Muscle layer of colon (tissue), 2 donors: ENCODE measurements around the gene CHRNB4.
A peak's percentile ranks its signal among the peaks of the same experiment; 100 is the strongest.
"Not testable (repeated sequence)": the region's sequence is repeated elsewhere in the genome, so short reads cannot be mapped to it uniquely, and the experiment has no call there.

ENCODE experiments used
- H3K27ac ChIP-seq: one replicate; pipeline ENCODE4 v1.7.0; 2013; ENCODE audit warnings: low read depth, mild to moderate bottlenecking, low read length, moderate library complexity
- H3K27me3 ChIP-seq, 2 donors: one replicate each; pipeline ENCODE4 v1.7.0; 2013; ENCODE audit warnings: low read length in 2 of 2, mild to moderate bottlenecking in 2 of 2; ENCODE audit not compliant: insufficient read depth in 2 of 2, control insufficient read depth in 1 of 2
- H3K36me3 ChIP-seq: one replicate; pipeline ENCODE4 v1.7.0; 2013; ENCODE audit warnings: mild to moderate bottlenecking, low read length; ENCODE audit not compliant: insufficient read depth
- H3K4me1 ChIP-seq: one replicate; pipeline ENCODE4 v1.7.0; 2013; ENCODE audit warnings: mild to moderate bottlenecking, low read length; ENCODE audit not compliant: insufficient read depth
- H3K4me3 ChIP-seq, 2 donors: one replicate each; pipeline ENCODE4 v1.7.0; 2013; ENCODE audit warnings: low read length in 2 of 2, low read depth in 1 of 2, mild to moderate bottlenecking in 1 of 2, moderate library complexity in 1 of 2
- H3K9ac ChIP-seq: one replicate; pipeline ENCODE4 v1.7.0; 2013; ENCODE audit warnings: low read length
- H3K9me3 ChIP-seq: one replicate; pipeline ENCODE4 v1.7.0; 2013; ENCODE audit warnings: mild to moderate bottlenecking, low read length
- donor health status: abdominal sarcoma.
- donor health status: Adenocarcinoma of cecum.

The CHRNB4 gene, protein sequence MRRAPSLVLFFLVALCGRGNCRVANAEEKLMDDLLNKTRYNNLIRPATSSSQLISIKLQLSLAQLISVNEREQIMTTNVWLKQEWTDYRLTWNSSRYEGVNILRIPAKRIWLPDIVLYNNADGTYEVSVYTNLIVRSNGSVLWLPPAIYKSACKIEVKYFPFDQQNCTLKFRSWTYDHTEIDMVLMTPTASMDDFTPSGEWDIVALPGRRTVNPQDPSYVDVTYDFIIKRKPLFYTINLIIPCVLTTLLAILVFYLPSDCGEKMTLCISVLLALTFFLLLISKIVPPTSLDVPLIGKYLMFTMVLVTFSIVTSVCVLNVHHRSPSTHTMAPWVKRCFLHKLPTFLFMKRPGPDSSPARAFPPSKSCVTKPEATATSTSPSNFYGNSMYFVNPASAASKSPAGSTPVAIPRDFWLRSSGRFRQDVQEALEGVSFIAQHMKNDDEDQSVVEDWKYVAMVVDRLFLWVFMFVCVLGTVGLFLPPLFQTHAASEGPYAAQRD

DNA sequence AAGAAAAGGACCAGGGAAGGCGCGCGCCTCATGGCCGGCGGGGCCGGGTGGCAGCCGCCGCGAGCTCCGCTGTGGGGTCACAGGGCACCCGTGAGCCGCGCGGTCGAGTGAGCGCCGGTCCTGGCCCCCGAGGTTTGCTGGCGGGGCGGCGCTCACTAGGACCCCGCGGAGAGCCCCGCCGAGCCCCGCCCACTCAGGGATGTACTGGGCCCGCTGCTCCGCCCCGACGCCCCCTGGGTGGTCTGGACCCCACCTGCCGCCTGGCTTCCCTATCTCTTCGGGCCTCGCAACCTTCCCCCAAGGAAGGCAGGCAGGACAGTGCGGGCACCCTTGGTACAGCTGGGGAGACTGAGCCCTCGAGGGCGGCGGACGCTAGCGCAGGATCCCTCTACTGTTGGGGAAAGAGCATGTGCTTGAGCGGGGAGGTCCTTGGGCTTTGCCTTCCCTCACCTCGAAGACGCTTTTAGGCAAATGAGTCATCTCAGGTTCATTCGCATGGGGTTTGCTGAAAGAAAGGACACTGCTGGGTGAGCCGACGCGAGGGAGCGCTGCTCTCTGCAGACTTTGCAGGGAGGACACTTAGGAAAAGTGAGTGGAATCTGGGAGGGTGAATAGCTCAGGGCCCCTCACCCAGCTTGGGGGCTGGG, at the start of gene CHRNB4:
Gene CHRNB4, minus strand, starts transcription at position 109 of the 647 bp plus-strand sequence. Its CDS starts 77 bp downstream, at position 32.
- peak within 1 kb of the TSS; percentile 38 to 61 for H3K4me3 ChIP-seq
- H3K9ac ChIP-seq, result no peak within 1 kb of the TSS

DNA sequence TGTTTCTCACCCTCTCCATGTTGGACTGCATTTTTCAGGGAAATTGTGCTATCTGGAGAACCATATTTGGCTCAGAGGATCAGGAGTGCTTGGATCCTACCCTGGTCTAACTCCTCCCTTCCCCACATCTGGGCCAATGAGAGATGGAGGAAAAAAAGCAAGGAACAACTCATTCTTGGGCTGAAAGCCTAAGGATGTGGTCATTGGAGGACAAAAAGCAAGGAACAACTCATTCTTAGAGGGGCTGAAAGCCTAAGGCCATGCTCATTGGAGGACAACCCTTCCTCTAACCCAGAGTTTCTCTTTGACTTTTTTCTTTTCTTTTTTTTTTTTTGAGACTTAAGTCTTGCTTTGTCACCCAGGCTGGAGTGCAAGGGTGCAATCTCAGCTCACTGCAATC, 48.6 kb upstream of the CHRNB4 start:
- no peaks in the 10 kb centered on the region for H3K9me3 ChIP-seq
- H3K4me3 ChIP-seq, result no peak overlapping the region
- H3K9ac ChIP-seq, result no peak overlapping the region
- H3K36me3 ChIP-seq, result no peaks in the 10 kb centered on the region
- H3K27ac ChIP-seq, result no peak overlapping the region
- no peaks in the 10 kb centered on the region for H3K27me3 ChIP-seq
- no peaks in the 10 kb centered on the region for H3K4me1 ChIP-seq

More for the DNA sequence above, at the start of gene CHRNB4:
- H3K27ac ChIP-seq, result no peak within 1 kb of the TSS
- H3K27me3 ChIP-seq, result no peaks in the 10 kb centered on the region
- H3K36me3 ChIP-seq, result no peaks in the 10 kb centered on the region
- peaks cover 6% of the 10 kb centered on the region for H3K4me1 ChIP-seq
- no peaks in the 10 kb centered on the region for H3K9me3 ChIP-seq

DNA sequence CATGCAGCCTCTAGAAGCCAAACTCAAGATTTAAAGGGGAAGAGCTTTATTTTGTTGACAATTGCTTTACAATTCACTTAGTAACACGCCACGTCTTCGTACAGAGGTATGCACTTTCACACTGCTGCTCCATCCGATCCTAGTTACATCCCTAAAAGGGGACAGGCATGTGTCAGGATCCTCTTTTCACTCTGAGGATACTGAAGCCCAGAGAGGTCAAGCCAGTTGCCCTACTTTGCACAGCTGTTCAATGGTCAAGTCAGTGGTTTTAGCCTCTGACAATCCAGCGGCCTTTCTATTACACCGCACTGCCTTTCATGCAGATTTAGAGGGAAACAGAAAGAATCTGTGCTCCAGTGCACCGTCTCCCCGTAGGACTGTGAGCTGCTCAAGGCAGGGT, 44.9 kb upstream of the CHRNB4 start:
- H3K9ac ChIP-seq, result no peak overlapping the region
- no peaks in the 10 kb centered on the region for H3K9me3 ChIP-seq
- H3K4me3 ChIP-seq, result no peak overlapping the region
- H3K4me1 ChIP-seq, result no peaks in the 10 kb centered on the region
- no peak overlapping the region for H3K27ac ChIP-seq
- no peaks in the 10 kb centered on the region for H3K27me3 ChIP-seq
- no peaks in the 10 kb centered on the region for H3K36me3 ChIP-seq

DNA sequence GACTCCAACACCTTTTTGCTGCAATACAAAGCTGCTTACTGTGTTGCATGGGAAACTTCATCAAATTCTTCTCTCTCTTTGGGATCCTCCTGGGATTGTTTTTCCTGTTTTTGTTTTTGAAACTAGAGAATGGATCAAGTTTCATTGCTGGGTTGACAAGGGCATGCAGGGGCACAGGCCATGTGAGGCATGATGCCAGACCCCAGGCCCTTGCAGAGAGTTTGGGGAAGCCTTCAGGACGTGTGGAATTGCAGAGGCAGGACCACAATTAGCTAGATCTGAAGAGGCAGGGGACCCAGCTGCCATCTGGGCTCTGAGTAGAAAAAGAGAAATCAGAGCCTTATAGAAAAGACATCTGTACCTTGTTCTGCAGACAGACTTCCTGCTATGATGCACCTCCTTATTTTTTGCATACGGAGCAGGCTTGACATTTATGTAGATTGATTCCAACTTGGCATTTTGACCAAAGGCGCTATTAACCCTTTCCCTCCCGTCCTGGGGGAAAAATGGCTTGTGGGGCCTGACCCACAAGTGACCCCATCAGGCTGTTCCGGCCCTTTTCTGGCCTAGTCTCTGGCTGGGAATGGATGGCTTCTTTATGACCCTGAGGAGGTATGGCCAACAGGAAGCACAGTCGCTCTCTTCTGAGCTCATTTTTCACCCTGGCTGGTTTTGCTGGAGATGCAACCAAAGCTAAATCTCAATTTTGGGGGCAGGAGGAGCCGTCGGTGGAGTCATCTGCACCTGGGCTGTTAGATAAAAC, 44.3 kb upstream of the CHRNB4 start:
- Histone ChIP-seq H3K4me1 (no peaks in the 10 kb centered on the region), H3K4me3 (no peak overlapping the region), H3K27me3 (no peaks in the 10 kb centered on the region), H3K9me3 (no peaks in the 10 kb centered on the region), H3K9ac (no peak overlapping the region), H3K36me3 (no peaks in the 10 kb centered on the region), H3K27ac (no peak overlapping the region)

DNA sequence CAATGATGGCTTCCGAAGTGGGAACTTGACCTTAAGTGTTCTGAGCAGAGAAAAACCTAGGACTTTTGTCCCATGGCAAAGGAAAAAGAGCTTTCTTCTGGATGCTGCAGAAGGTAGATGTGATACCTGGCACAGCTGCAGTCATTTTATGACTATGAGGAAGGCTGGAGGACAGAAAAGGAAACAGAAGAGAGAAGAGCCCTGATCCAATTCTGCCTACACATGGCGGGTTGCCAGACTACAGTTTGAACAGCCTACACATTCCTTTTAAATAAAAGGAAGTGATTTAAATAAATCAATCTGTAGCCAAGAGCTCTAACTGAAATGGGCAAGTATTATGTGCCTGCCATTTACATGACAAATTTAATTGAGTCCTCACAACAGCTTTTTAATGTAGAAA, 43.6 kb upstream of the CHRNB4 start:
- Histone ChIP-seq H3K27ac (no peak overlapping the region), H3K4me1 (no peaks in the 10 kb centered on the region), H3K9ac (no peak overlapping the region), H3K36me3 (no peaks in the 10 kb centered on the region), H3K9me3 (no peaks in the 10 kb centered on the region), H3K4me3 (no peak overlapping the region), H3K27me3 (no peaks in the 10 kb centered on the region)

DNA sequence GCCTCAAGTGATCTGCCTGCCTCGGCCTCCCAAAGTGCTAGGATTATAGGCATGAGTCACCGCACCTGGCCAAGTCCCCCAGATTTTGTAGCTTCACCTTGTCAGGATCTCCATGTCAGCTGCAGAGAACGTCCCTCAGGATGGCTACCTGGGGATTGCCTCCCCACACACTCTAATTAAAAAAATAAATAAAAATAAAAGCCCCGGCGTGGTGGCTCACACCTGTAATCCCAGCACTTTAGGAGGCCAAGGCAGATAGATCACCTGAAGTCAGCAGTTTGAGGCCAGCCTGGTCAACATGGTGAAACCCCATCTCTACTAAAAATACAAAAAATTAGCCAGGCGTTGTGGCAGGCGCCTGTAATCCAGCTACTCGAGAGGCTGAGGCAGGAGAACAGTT, 42.6 kb upstream of the CHRNB4 start:
- not testable (repeated sequence) for H3K9me3 ChIP-seq, H3K9ac ChIP-seq, H3K4me3 ChIP-seq, H3K27ac ChIP-seq, H3K4me1 ChIP-seq, H3K27me3 ChIP-seq, H3K36me3 ChIP-seq

DNA sequence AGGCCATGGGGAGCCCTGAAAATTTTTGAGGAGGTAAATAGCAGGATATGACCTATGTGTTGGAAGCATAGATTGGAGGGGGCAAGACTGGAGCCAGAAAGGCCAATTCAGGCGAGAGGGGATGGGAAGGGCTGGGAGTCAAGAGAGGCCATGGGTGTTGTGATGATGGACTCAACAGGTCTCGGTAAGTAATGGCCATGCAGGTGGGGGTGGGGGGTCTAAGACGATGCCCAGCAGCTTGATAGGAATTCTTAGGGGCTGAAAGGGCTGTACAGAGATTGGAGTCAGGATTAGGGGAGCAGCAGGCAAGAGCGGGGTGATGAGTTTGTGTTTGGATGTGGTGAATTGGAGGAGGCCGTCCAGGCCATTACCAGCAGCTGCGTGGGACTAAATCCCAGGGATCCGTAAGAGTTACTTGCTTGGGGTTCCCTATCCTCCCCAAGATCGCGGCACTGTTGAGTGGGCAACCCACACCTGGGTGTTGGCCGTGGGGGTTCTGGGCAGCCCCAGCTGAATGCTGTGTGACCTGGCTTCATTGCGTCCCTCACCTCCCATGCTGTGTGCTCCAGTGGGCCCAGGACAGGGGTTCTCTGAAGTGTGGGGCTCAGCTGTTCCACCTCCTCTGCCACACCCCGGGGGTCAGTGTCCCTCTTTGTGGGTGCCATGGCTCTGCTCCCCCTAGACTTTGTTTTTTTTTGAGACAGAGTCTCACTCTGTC, 41.8 kb upstream of the CHRNB4 start:
- no peak overlapping the region for H3K9ac ChIP-seq
- no peaks in the 10 kb centered on the region for H3K27me3 ChIP-seq
- H3K9me3 ChIP-seq, result no peaks in the 10 kb centered on the region
- no peaks in the 10 kb centered on the region for H3K36me3 ChIP-seq
- no peaks in the 10 kb centered on the region for H3K4me1 ChIP-seq
- no peak overlapping the region for H3K27ac ChIP-seq
- H3K4me3 ChIP-seq, result no peak overlapping the region

DNA sequence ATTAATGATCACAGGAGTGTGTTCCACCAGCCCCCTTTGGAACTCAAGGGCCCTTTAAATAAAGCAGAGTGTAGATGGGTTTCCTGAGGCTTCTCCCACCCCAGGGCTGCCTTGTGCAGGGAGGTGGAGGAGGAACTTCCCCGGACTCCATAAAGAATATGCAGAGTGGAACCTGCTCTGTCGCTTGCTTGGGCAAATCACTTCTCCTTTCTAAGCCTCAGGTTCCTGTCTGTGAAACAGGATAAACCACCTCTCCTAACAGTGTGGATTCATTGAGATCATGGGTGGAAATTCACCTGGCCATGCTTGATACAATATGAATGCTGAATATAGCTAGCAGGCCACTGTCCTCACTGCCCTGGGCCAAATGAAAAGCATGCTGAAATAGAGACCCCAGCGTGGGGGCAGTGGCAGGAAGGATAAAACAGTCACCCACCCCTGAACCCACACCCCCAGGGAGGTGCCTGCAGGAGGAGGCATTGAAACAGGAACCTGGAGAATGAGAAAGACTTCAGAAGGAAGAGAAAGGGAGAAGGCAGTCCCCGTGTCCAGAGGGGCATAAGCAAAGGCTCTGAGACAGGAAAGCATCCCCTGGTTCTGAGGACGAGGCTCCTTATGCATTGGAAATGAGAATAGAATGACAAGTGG, 41.1 kb upstream of the CHRNB4 start:
- no peaks in the 10 kb centered on the region for H3K27me3 ChIP-seq
- H3K9ac ChIP-seq, result no peak overlapping the region
- no peaks in the 10 kb centered on the region for H3K9me3 ChIP-seq
- H3K4me1 ChIP-seq, result no peaks in the 10 kb centered on the region
- no peaks in the 10 kb centered on the region for H3K36me3 ChIP-seq
- H3K4me3 ChIP-seq, result no peak overlapping the region
- H3K27ac ChIP-seq, result no peak overlapping the region

DNA sequence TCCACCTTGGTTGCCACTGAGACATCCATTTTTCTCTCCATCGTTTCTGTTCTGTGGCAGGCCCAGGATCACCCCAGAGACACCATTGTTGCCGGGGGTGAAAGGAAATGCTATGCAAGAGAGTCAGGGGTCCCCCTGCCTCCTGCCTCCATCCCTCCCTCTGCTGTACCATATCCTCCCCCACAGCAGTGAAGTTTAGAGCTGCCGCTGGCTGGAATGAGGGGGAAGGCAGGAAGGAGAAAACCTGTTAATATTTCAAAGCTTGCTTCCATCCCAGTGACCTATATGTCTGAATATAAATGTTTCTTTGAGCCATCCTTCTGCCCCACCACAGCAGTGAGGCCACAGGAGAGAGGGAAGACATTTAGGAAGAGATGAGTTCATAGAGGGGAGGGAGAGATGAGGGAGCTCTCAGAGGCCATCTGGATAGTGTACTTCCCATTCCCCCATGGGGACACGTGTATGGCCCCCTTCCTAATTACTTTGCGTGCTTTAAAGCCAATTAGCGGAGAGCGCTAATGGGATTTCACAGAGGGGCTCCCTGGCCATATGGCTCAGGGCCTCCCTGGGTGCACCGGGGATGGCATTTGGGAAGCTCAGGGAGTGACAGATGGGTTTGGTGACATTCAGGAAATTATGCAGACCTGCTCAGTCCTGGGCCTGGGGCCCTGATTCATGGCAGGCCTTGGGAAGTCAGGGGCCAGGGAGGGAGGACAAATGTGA, 40.4 kb upstream of the CHRNB4 start:
- Histone ChIP-seq H3K4me3 (no peak overlapping the region), H3K27me3 (no peaks in the 10 kb centered on the region), H3K36me3 (no peaks in the 10 kb centered on the region), H3K4me1 (no peaks in the 10 kb centered on the region), H3K9me3 (no peaks in the 10 kb centered on the region), H3K9ac (no peak overlapping the region), H3K27ac (no peak overlapping the region)

DNA sequence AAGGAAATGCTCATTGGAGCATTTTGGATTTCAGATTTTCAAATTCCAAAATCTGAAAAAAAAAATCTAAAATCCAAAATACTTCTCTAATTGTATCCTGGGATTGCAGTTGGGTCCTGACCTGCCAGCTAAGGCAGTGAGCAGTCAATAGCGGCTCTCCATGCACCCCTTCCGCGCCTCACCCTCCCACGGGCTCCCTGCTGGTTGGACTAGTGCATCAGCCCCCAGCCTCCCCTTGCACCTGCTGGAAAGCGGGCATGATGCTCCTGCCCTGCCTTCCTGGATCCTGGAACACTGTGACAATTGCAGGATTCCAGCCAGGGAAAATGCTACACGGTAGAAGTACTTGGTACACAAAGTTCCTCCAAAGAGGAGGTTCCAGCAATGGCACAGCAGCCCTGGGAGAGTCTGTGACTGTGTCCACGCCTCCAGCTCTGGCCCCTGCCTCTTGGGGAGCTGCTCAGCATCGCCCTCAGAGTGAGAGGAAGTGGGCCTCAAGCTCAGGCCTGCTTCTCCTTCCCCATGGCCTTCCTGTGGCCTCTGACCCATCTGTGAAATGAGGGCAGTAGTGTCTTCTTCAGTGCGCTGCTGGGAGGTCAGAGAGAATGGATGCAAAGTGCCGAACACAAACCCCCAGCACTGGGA, 39.5 kb upstream of the CHRNB4 start:
- Histone ChIP-seq H3K36me3 (no peaks in the 10 kb centered on the region), H3K4me1 (no peaks in the 10 kb centered on the region), H3K9ac (no peak overlapping the region), H3K27me3 (no peaks in the 10 kb centered on the region), H3K4me3 (no peak overlapping the region), H3K27ac (no peak overlapping the region), H3K9me3 (no peaks in the 10 kb centered on the region)
